Gastroesophageal sphincter (tissue), 4 donors: ENCODE measurements around the gene NDUFB11. TPM values are rescaled to one million over a fixed set of nuclear protein-coding genes. Genes with fewer than 3 reads are reported as not detected.

Experiments
- ATAC-seq: fragments of 150-250 bp; one replicate; pipeline ENCODE4 v1.9.1; 2016; ENCODE audit warnings: mild to moderate bottlenecking, moderate library complexity
- H3K27ac ChIP-seq, 4 donors: fragments of 200-600 bp; sonication (generic) in 3 of 4; 1 replicate in 3 of 4; 2 replicates in 1 of 4; pipeline ENCODE4 v1.5.1; 2016 to 2019
- H3K27me3 ChIP-seq: fragments of 200-600 bp; sonication (generic); one replicate; pipeline ENCODE4 v1.5.1; 2019
- H3K36me3 ChIP-seq, 2 donors: fragments of 200-600 bp; sonication (generic); one replicate each; pipeline ENCODE4 v1.5.1; 2019; ENCODE audit warnings: control low read depth in 1 of 2
- H3K4me1 ChIP-seq, 3 donors: fragments of 200-600 bp; sonication (generic); 1 replicate in 2 of 3; 2 replicates in 1 of 3; pipeline ENCODE4 v1.5.1; 2016 to 2019; ENCODE audit warnings: control low read depth in 2 of 3
- H3K4me3 ChIP-seq, 2 donors: fragments of 200-600 bp; sonication (generic); one replicate each; pipeline ENCODE4 v1.5.1; 2019; ENCODE audit warnings: mild to moderate bottlenecking in 1 of 2, moderate library complexity in 1 of 2
- H3K9me3 ChIP-seq, 3 donors: fragments of 200-600 bp; sonication (generic); one replicate each; pipeline ENCODE4 v1.5.1; 2017 to 2019; ENCODE audit warnings: control low read depth in 2 of 3
- CTCF ChIP-seq, 4 experiments: fragments of 200-600 bp in 2 of 4; fragments of 450-650 bp in 2 of 4; sonication (generic) in 1 of 4; IDR thresholded peaks; one replicate each; pipeline ENCODE4 v1.5.1; 2017 to 2019; ENCODE audit warnings: antibody characterized with exemption in 4 of 4, mild to moderate bottlenecking in 2 of 4, moderate library complexity in 2 of 4
- EP300 ChIP-seq: sonication (generic); formaldehyde crosslinking; IDR thresholded peaks from one replicate; pipeline ENCODE4 v1.6.1; 2017; ENCODE audit warnings: antibody characterized with exemption, mild to moderate bottlenecking
- POLR2A ChIP-seq, 2 donors: fragments of 450-650 bp; IDR thresholded peaks; one replicate each; pipeline ENCODE4 v1.6.1; 2017; ENCODE audit warnings: antibody characterized with exemption in 2 of 2, mild to moderate bottlenecking in 2 of 2, moderate library complexity in 1 of 2
- POLR2AphosphoS5 ChIP-seq: sonication (generic); formaldehyde crosslinking; IDR thresholded peaks from one replicate; pipeline ENCODE4 v1.6.1; 2017; ENCODE audit warnings: antibody characterized with exemption
- WGBS, 2 donors: methylation state at CpG; one replicate each; pipeline ENCODE4 v1.1.5; 2018; ENCODE audit warnings: low coverage in 1 of 2; 5-methylcytosine and 5-hydroxymethylcytosine counted together
- total RNA-seq, 4 donors: library from RNA; depleted of rRNA; stranded (reverse); fragments of >200 nt; gene quantifications; one replicate each; pipeline ENCODE4 v1.1.0, GENCODE V29; 2016

Gene NDUFB11
- total RNA-seq, 4 donors from 2014 or later: 43.3 to 66.8 (median 53.0) TPM

GRCh38 chrX:47190445-47191269 is 46.2 kb upstream of the NDUFB11 start:
- peak overlapping the region; percentile 58 to 92 for H3K4me3 ChIP-seq
- no peaks in the 10 kb centered on the region for H3K9me3 ChIP-seq
- 0% methylated on average over 3 of the region's 40 CpGs; no CpG with 5 or more reads in 1 of the 2 donors for WGBS, 2 donors
- H3K36me3 ChIP-seq: peaks cover 0 to 17% of the 10 kb centered on the region in 2 donors
- peaks cover 0 to 35% (median 13%) of the 10 kb centered on the region in 3 donors for H3K4me1 ChIP-seq
- no peaks in the 10 kb centered on the region for H3K27me3 ChIP-seq
- ATAC-seq: peak; percentile 86
- peak overlapping the region; percentile 41 to 71 (median 48) for H3K27ac ChIP-seq
- no peak for TF ChIP-seq CTCF (IDR thresholded peaks at IDR 0.05)
- TF ChIP-seq POLR2A (IDR thresholded peaks at IDR 0.05): peak; percentile 21 to 23
- peak; percentile 46 for TF ChIP-seq POLR2AphosphoS5

- TF ChIP-seq POLR2AphosphoS5 (no peak), EP300 (no peak), CTCF (IDR thresholded peaks at IDR 0.05) (no peak), POLR2A (IDR thresholded peaks at IDR 0.05) (no peak)
- no peak for ATAC-seq
- no peak overlapping the region for H3K27ac ChIP-seq
- H3K27me3 ChIP-seq: no peaks in the 10 kb centered on the region
- 41 to 63% methylated on average over 5 to 8 of the region's 19 CpGs for WGBS, 2 donors
- H3K4me3 ChIP-seq: no peak overlapping the region
- H3K4me1 ChIP-seq: peaks cover 0 to 27% (median 6%) of the 10 kb centered on the region in 3 donors
- H3K36me3 ChIP-seq: peaks cover 0 to 25% of the 10 kb centered on the region in 2 donors
- H3K9me3 ChIP-seq: no peaks in the 10 kb centered on the region
Measured at GRCh38 chrX:47189906-47190305, 45.4 kb upstream of the NDUFB11 start.

- H3K4me3 ChIP-seq: no peak overlapping the region
- peaks cover 0 to 17% (median 0%) of the 10 kb centered on the region in 3 donors for H3K4me1 ChIP-seq
- H3K27ac ChIP-seq: no peak overlapping the region
- H3K27me3 ChIP-seq: no peaks in the 10 kb centered on the region
- ATAC-seq: no peak
- no CpG with 5 or more reads among the region's 4 CpGs for WGBS, 2 donors
- no peaks in the 10 kb centered on the region for H3K9me3 ChIP-seq
- TF ChIP-seq POLR2A (IDR thresholded peaks at IDR 0.05): no peak
- H3K36me3 ChIP-seq: peaks cover 0 to 52% of the 10 kb centered on the region in 2 donors
Measured at GRCh38 chrX:47187106-47187677, 42.7 kb upstream of the NDUFB11 start.

GRCh38 chrX:47186096-47186740 is 41.7 kb upstream of the NDUFB11 start:
- ATAC-seq: no peak
- H3K36me3 ChIP-seq: peaks cover 0 to 62% of the 10 kb centered on the region in 2 donors
- no peak overlapping the region for H3K4me3 ChIP-seq
- H3K27ac ChIP-seq: no peak overlapping the region
- 90% methylated on average over 2 of the region's 27 CpGs; no CpG with 5 or more reads in 1 of the 2 donors for WGBS, 2 donors
- H3K4me1 ChIP-seq: peaks cover 0 to 7% (median 0%) of the 10 kb centered on the region in 3 donors
- TF ChIP-seq EP300: no peak
- TF ChIP-seq POLR2AphosphoS5: no peak
- TF ChIP-seq POLR2A (IDR thresholded peaks at IDR 0.05): no peak
- TF ChIP-seq CTCF (IDR thresholded peaks at IDR 0.05): no peak
- no peaks in the 10 kb centered on the region for H3K27me3 ChIP-seq
- no peaks in the 10 kb centered on the region for H3K9me3 ChIP-seq

- no peak for ATAC-seq
Measured at GRCh38 chrX:47185241-47185640, 40.7 kb upstream of the NDUFB11 start.

More at GRCh38 chrX:47185241-47185640, 40.7 kb upstream of the NDUFB11 start:
- TF ChIP-seq POLR2A (IDR thresholded peaks at IDR 0.05) (no peak), CTCF (IDR thresholded peaks at IDR 0.05) (no peak)
- Histone ChIP-seq H3K4me3 (no peak overlapping the region), H3K27me3 (no peaks in the 10 kb centered on the region), H3K27ac (no peak overlapping the region), H3K36me3 (peaks cover 0 to 71% of the 10 kb centered on the region in 2 donors), H3K4me1 (peaks cover 0 to under 1% (median 0%) of the 10 kb centered on the region in 3 donors), H3K9me3 (no peaks in the 10 kb centered on the region)
- no CpG with 5 or more reads among the region's 17 CpGs for WGBS, 2 donors
